ENCODE results near the gene ERBB4.

The ERBB4 gene

GRCh38 chr2:211934811-211935210 lies 603.8 kb downstream of the ERBB4 start:
- no peak for DNase-seq

- no peak for DNase-seq
Observed at GRCh38 chr2:211931314-211931713, 607.3 kb downstream of the ERBB4 start.

GRCh38 chr2:211930331-211930730 lies 608.3 kb downstream of the ERBB4 start:
- no peak for DNase-seq

GRCh38 chr2:211928201-211928600 lies 610.4 kb downstream of the ERBB4 start:
- DNase-seq, result peak in 3 of 58 donors; percentile 0 to 3 (median 2)

- no peak for DNase-seq
Observed at GRCh38 chr2:211923019-211923418, 615.6 kb downstream of the ERBB4 start.

- no peak for DNase-seq
Observed at GRCh38 chr2:211903961-211904360, 634.6 kb downstream of the ERBB4 start.

GRCh38 chr2:211901226-211901846 lies 637.3 kb downstream of the ERBB4 start:
- no peak for DNase-seq

GRCh38 chr2:211900518-211900917 lies 638.1 kb downstream of the ERBB4 start:
- no peak for DNase-seq

GRCh38 chr2:211900000-211900399 lies 638.6 kb downstream of the ERBB4 start:
- no peak for DNase-seq

- DNase-seq, result no peak
Observed at GRCh38 chr2:211898702-211899101, 639.9 kb downstream of the ERBB4 start.

- no peak for DNase-seq
Observed at GRCh38 chr2:211881449-211881848, 657.2 kb downstream of the ERBB4 start.

- DNase-seq, result peak in 1 of 58 donors; percentile 2
Observed at GRCh38 chr2:211879323-211879722, 659.3 kb downstream of the ERBB4 start.

- no peak for DNase-seq
Observed at GRCh38 chr2:211877061-211877460, 661.5 kb downstream of the ERBB4 start.

GRCh38 chr2:211875488-211875887 lies 663.1 kb downstream of the ERBB4 start:
- no peak for DNase-seq

- DNase-seq, result no peak
Observed at GRCh38 chr2:211868996-211869533, 669.5 kb downstream of the ERBB4 start.

- no peak for DNase-seq
Observed at GRCh38 chr2:211867845-211868451, 670.7 kb downstream of the ERBB4 start.

GRCh38 chr2:211864328-211864727 lies 674.3 kb downstream of the ERBB4 start:
- DNase-seq, result no peak

GRCh38 chr2:211860224-211860623 lies 678.4 kb downstream of the ERBB4 start:
- DNase-seq, result no peak

- no peak for DNase-seq
Observed at GRCh38 chr2:211854832-211855231, 683.8 kb downstream of the ERBB4 start.

GRCh38 chr2:211846714-211847113 lies 691.9 kb downstream of the ERBB4 start:
- DNase-seq, result no peak

- no peak for DNase-seq
Observed at GRCh38 chr2:211846036-211846400, 692.6 kb downstream of the ERBB4 start.

- DNase-seq, result no peak
Observed at GRCh38 chr2:211845338-211846035, 693.1 kb downstream of the ERBB4 start.

- no peak for DNase-seq
Observed at GRCh38 chr2:211837706-211838105, 700.9 kb downstream of the ERBB4 start.

All from anterior cingulate cortex (tissue), 58 donors.